AG04450 (cell line): ENCODE measurements around the gene GLP1R. TPM values are rescaled to one million over a fixed set of nuclear protein-coding genes. Genes with fewer than 3 reads are reported as not detected.
"Not testable (repeated sequence)": the region's sequence is repeated elsewhere in the genome, so short reads cannot be mapped to it uniquely, and the experiment has no call there.

ENCODE experiments used
- CTCF ChIA-PET: fragments of 300-600, 350-600 bp; formaldehyde crosslinking; extraction: SDS; loops from one replicate; lab custom pipeline; 2022; ENCODE audit warnings: antibody characterized with exemption, inconsistent platforms; lab: Charles Lee
- POLR2A ChIA-PET: fragments of 350-600 bp; formaldehyde crosslinking; extraction: SDS; loops from one replicate; lab custom pipeline; 2021; ENCODE audit warnings: antibody characterized with exemption, inconsistent platforms; lab: Yijun Ruan, JAX
- DNase-seq: peaks from one replicate; pipeline ENCODE4 v3.0.0-alpha.2; 2011; ENCODE audit warnings: low read depth, low spot score
- H3K27ac ChIP-seq: one replicate; pipeline ENCODE4 v1.5.1; 2012; ENCODE audit warnings: low read depth, low read length, control low read depth
- H3K27me3 ChIP-seq: one replicate; pipeline ENCODE4 v1.6.0; 2012; ENCODE audit warnings: low read length; ENCODE audit not compliant: control insufficient read depth, insufficient read depth
- H3K4me3 ChIP-seq: 2 replicates; pipeline ENCODE4 v1.5.1; 2011; ENCODE audit warnings: mild to moderate bottlenecking, low read depth, low read length, control low read depth
- H3K9me3 ChIP-seq: 2 replicates; pipeline ENCODE4 v1.5.1; 2012; ENCODE audit warnings: low read length; ENCODE audit not compliant: control insufficient read depth, insufficient read depth
- CTCF ChIP-seq: IDR thresholded peaks from 2 replicates; pipeline ENCODE4 v1.5.1; 2011; ENCODE audit warnings: low read depth, low read length, control low read depth, inconsistent platforms
- polyA plus RNA-seq: library from polyadenylated mRNA; depleted of rRNA; stranded (reverse); fragments of >200 nt; gene quantifications from 2 replicates; pipeline ENCODE4 v1.2.3, GENCODE V29; 2011; rRNA removed

Gene GLP1R
- polyA plus RNA-seq, 1 experiment = not detected

DNA sequence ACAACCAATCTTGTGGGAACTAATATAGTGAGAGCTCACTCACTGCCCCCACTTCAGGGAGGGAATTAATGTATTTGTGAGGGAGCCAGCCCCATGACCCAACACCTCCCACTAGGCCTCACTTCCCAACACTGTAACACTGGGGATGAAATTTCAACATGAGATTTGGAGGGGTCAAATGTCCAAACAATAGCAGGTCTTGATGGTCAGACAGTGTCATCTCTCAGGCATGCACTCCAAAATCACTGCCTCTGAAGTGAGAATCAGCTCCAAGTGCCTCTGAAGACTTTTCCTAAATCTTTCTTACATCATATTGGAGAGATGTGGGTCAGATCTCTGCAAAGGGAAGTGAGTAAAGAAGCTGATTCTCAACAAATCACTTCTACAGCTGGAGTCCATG, 80.3 kb downstream of the GLP1R start:
- Histone ChIP-seq H3K9me3 (no peaks in the 10 kb centered on the region), H3K4me3 (no peak overlapping the region), H3K27ac (no peak overlapping the region), H3K27me3 (no peaks in the 10 kb centered on the region)
- no peak for DNase-seq
- POLR2A ChIA-PET = no interaction called here
- CTCF ChIA-PET = no interaction called here
- TF ChIP-seq CTCF = no peak

- no peaks in the 10 kb centered on the region for H3K27me3 ChIP-seq
- no peak for DNase-seq
- no peak for TF ChIP-seq CTCF
- no peak overlapping the region for H3K27ac ChIP-seq
- POLR2A ChIA-PET = no interaction called here
- H3K9me3 ChIP-seq = no peaks in the 10 kb centered on the region
- CTCF ChIA-PET = no interaction called here
- H3K4me3 ChIP-seq = no peak overlapping the region
These were observed 82.1 kb downstream of the GLP1R start for GRCh38 chr6:39130691-39131090.

- POLR2A ChIA-PET, H3K4me3 ChIP-seq, H3K27me3 ChIP-seq, H3K9me3 ChIP-seq, H3K27ac ChIP-seq, CTCF ChIA-PET, DNase-seq: not testable (repeated sequence)
These were observed 86.2 kb downstream of the GLP1R start for GRCh38 chr6:39134761-39135160.

- H3K9me3 ChIP-seq, H3K4me3 ChIP-seq, CTCF ChIA-PET, DNase-seq, H3K27ac ChIP-seq, H3K27me3 ChIP-seq, POLR2A ChIA-PET: not testable (repeated sequence)
These were observed 87.6 kb downstream of the GLP1R start for GRCh38 chr6:39136207-39136606.

DNA sequence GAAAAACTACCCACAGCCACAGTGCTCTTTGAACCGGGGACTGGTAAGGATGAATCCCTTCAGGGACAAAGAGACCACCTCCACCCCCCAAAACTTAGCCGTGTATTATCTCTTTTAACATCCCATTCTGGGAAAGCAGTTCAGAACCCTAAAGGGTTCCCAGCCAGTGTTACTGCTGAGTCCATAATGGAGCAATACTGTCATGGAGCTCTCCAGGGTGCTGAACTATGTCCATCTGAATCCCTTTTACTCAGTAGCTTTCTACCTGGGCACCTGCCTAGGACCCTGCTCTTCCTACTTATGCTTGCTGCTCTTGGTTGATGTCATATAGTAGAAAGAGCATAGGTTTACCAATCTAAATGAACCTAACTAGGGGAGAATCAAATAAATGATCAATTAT, 88.7 kb downstream of the GLP1R start:
- ChIA-PET POLR2A (no interaction called here), CTCF (interaction anchor here (1.0 kb wide), 1 partner anchor 49 kb away, joined by 5 read pairs; no protein-coding TSS in a partner anchor)
- no peak for TF ChIP-seq CTCF
- no peak overlapping the region for H3K27ac ChIP-seq
- DNase-seq = peak; percentile 6
- H3K9me3 ChIP-seq = no peaks in the 10 kb centered on the region
- H3K4me3 ChIP-seq = no peak overlapping the region
- H3K27me3 ChIP-seq = no peaks in the 10 kb centered on the region

Other genes starting within 250 kb of the GLP1R start
- 10.2 and 12.8 TPM in 2 replicates for gene SAYSD1, start 66.4 kb downstream of the GLP1R start, polyA plus RNA-seq
- not detected in 2 replicates for gene KCNK5, start 180.7 kb downstream of the GLP1R start, polyA plus RNA-seq